HL-60 (cell line): Measurements from ENCODE around the gene NT5C1A.

Experiments
- DNase-seq, 2 experiments: peaks; one replicate each; pipeline ENCODE4 v3.0.0-alpha.2; 2010 to 2020; ENCODE audit warnings: low read depth in 1 of 2, low spot score in 1 of 2
- H3K27ac ChIP-seq: fragments of 250-450 bp; sonication (Bioruptor Pico); replicated peaks from 2 replicates; pipeline ENCODE4 v1.5.1; 2020; ENCODE audit warnings: mild to moderate bottlenecking, moderate library complexity
- H3K27me3 ChIP-seq: fragments of 250-450 bp; sonication (Bioruptor Pico); 2 replicates; pipeline ENCODE4 v1.5.1; 2021; ENCODE audit warnings: mild to moderate bottlenecking, moderate library complexity; ENCODE audit not compliant: insufficient read depth, poor library complexity, severe bottlenecking
- H3K4me3 ChIP-seq: replicated peaks from 2 replicates; pipeline ENCODE4 v1.5.1; 2011; ENCODE audit warnings: mild to moderate bottlenecking, control low read depth, low read length; ENCODE audit not compliant: insufficient read depth
- GABPA ChIP-seq: IDR thresholded peaks from 2 replicates; pipeline ENCODE4 v1.6.1; 2012; ENCODE audit warnings: low read depth
- POLR2AphosphoS5 ChIP-seq: IDR thresholded peaks from 2 replicates; pipeline ENCODE4 v1.6.1; 2012; ENCODE audit warnings: low read depth
- REST ChIP-seq: IDR thresholded peaks from 2 replicates; pipeline ENCODE4 v1.6.1; 2012; ENCODE audit warnings: low read depth; ENCODE audit not compliant: insufficient replicate concordance
- SPI1 ChIP-seq: IDR thresholded peaks from 2 replicates; pipeline ENCODE4 v1.6.1; 2012; ENCODE audit warnings: low read depth, mild to moderate bottlenecking, borderline replicate concordance
- TF ChIP-seq, protein P1 (sequence below): IDR thresholded peaks from one replicate; pipeline ENCODE4 v1.5.1; 2011; ENCODE audit warnings: low read length, control low read depth, inconsistent platforms; ENCODE audit not compliant: insufficient read depth

NT5C1A gene

DNA sequence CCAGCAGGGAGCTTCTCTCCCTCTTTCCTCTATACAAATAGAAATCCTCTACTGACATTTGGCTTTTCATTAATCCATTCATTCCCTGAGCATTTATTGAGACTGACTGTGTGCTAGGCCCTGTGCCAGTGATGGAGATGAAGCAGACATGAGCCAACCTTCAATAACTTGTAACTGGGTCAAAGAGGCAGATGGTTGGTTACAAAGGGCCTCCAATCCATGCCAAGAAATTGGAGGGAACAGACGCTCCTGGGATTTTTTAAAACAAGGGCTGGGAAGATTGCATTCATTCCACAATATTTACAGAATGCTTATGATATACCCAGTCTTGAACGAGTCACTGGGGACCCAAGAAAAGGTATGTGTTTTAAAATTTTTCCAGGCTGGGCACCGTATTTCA is 13.2 kb upstream of the NT5C1A start:
- DNase-seq, result no peak
- H3K4me3 ChIP-seq, result no peak overlapping the region
- H3K27me3 ChIP-seq, result peaks cover 42% of the 10 kb centered on the region
- no peak overlapping the region for H3K27ac ChIP-seq
- TF ChIP-seq POLR2AphosphoS5, result no peak

DNA sequence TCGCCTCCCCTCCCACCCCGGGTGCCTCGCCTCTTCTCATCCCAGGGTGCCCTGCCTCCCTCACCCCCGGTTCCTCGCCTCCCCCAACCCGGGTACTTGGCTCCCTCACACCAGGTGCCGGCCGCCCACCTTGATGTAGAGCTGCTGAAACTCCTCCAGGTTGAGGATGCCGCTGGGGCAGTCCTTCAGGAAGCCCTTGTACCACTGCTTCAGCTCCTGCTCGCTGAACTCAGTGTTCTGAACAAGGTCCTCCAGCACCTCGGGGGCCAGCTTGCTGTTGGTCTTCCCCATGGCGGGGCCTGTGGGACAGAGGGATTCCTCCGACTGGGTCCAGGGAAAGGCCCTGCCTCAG is 12.4 kb upstream of the NT5C1A start:
- no peak for DNase-seq
- Histone ChIP-seq H3K27me3 (peaks cover 41% of the 10 kb centered on the region), H3K4me3 (no peak overlapping the region), H3K27ac (no peak overlapping the region)
- TF ChIP-seq, protein P1, sequence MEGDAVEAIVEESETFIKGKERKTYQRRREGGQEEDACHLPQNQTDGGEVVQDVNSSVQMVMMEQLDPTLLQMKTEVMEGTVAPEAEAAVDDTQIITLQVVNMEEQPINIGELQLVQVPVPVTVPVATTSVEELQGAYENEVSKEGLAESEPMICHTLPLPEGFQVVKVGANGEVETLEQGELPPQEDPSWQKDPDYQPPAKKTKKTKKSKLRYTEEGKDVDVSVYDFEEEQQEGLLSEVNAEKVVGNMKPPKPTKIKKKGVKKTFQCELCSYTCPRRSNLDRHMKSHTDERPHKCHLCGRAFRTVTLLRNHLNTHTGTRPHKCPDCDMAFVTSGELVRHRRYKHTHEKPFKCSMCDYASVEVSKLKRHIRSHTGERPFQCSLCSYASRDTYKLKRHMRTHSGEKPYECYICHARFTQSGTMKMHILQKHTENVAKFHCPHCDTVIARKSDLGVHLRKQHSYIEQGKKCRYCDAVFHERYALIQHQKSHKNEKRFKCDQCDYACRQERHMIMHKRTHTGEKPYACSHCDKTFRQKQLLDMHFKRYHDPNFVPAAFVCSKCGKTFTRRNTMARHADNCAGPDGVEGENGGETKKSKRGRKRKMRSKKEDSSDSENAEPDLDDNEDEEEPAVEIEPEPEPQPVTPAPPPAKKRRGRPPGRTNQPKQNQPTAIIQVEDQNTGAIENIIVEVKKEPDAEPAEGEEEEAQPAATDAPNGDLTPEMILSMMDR, result no peak
- TF ChIP-seq SPI1 (no peak), GABPA (no peak), REST (no peak), POLR2AphosphoS5 (no peak)

DNA sequence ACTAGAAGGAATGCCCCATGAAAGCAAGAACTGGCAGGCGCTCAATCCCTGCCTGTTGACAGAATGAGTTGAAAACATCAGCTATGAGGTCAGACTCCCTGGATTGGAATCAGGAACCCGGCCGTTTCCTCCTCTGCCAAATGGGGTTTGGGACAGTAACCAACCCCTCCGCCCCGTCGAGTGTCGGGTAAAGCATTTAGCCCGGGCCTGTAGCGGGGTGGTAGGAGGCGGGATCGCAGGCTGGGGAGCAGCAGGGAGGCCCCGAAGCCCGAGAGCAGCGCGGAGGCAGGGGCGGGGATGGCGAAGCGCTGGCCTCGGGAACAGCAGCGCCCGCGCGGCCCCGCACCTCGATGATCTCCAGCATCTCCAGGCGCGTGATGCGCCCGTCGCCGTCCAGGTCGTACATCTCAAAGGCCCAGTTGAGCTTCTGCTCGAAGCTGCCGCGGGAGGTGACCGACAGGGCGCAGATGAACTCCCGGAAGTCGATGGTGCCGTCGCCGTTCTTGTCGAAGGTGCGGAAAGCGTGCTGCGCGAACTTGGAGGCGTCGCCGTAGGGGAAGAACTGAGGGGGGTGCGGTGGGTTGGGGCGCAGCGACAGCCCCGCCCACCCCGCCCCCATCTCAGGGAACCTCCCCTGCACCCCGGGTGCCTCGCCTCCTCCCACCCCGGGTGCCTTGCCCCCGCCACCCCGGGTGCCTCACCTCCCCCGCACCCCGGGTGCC is 11.8 kb upstream of the NT5C1A start:
- TF ChIP-seq REST (no peak), GABPA (no peak), SPI1 (no peak), POLR2AphosphoS5 (no peak)
- TF ChIP-seq, protein P1, result no peak
- H3K4me3 ChIP-seq, result no peak overlapping the region
- H3K27me3 ChIP-seq, result peaks cover 38% of the 10 kb centered on the region
- no peak overlapping the region for H3K27ac ChIP-seq
- no peak for DNase-seq

- H3K27me3 ChIP-seq, result peaks cover 40% of the 10 kb centered on the region
- no peak for DNase-seq
- H3K4me3 ChIP-seq, result no peak overlapping the region
- no peak for TF ChIP-seq REST
- no peak for TF ChIP-seq SPI1
- no peak for TF ChIP-seq GABPA
- TF ChIP-seq POLR2AphosphoS5, result no peak
- TF ChIP-seq, protein P1, result no peak
- no peak overlapping the region for H3K27ac ChIP-seq
These were observed 10.1 kb upstream of the NT5C1A start for GRCh38 chr1:39681999-39682398.
